Measurements from ENCODE around the gene CCZ1.
"Not testable (repeated sequence)": the region's sequence is repeated elsewhere in the genome, so short reads cannot be mapped to it uniquely, and the experiment has no call there.

GRCh38 chr7:5865279-5865931 lies 33.1 kb upstream of the CCZ1 start:
- TF ChIP-seq FOS (IDR thresholded peaks at IDR 0.05; ENCODE audit: borderline replicate concordance, extremely low read depth, insufficient read length); CTCF (IDR thresholded peaks at IDR 0.05 in 2 of 3, conservative IDR thresholded peaks at IDR 0.05 in 1 of 3; ENCODE audit: control insufficient read depth in 2 of 3, extremely low read depth in 1 of 3, insufficient read depth in 1 of 3, low read depth in 3 of 3, low read length in 3 of 3); ZSCAN29 (IDR thresholded peaks at IDR 0.05); EP300 (IDR thresholded peaks at IDR 0.05; ENCODE audit: borderline replicate concordance in 1 of 2, control insufficient read depth in 1 of 2, low read depth in 2 of 2, low read length in 2 of 2); POLR2A (IDR thresholded peaks at IDR 0.05; ENCODE audit: low read depth, low read length); CREB1 (IDR thresholded peaks at IDR 0.05; ENCODE audit: low read depth); TBL1XR1 (IDR thresholded peaks at IDR 0.05; ENCODE audit: low read depth, low read length); ATF7 (IDR thresholded peaks at IDR 0.05; ENCODE audit: low read depth); ATF3 (IDR thresholded peaks at IDR 0.05; ENCODE audit: borderline replicate concordance, extremely low read depth, low read depth, low read length); MXI1 (IDR thresholded peaks at IDR 0.05; ENCODE audit: low read depth, low read length): not testable (repeated sequence)

Data from GM12878 (cell line).